Measurements from ENCODE around the gene NFYA.
A peak's percentile ranks its signal among the peaks of the same experiment; 100 is the strongest.
"Not testable (repeated sequence)": the region's sequence is repeated elsewhere in the genome, so short reads cannot be mapped to it uniquely, and the experiment has no call there.

The NFYA gene

GRCh38 chr6:41073968-41074691, 1.4 kb downstream of the NFYA start:
- no peak for DNase-seq

- DNase-seq: no peak
These were observed 2.1 kb downstream of the NFYA start for GRCh38 chr6:41074692-41075436.

GRCh38 chr6:41075651-41076626, 3.2 kb downstream of the NFYA start:
- DNase-seq: no peak

- DNase-seq: no peak
These were observed 4.8 kb downstream of the NFYA start for GRCh38 chr6:41077536-41077935.

GRCh38 chr6:41078101-41078500, 5.3 kb downstream of the NFYA start:
- DNase-seq: no peak

- no peak for DNase-seq
These were observed 6.3 kb downstream of the NFYA start for GRCh38 chr6:41079080-41079479.

- DNase-seq: no peak
These were observed 7.8 kb downstream of the NFYA start for GRCh38 chr6:41080621-41081020.

- DNase-seq: no peak
These were observed 10.3 kb downstream of the NFYA start for GRCh38 chr6:41083072-41083471.

- no peak for DNase-seq
These were observed 12.4 kb downstream of the NFYA start for GRCh38 chr6:41085182-41085581.

- no peak for DNase-seq
These were observed 15.7 kb downstream of the NFYA start for GRCh38 chr6:41088451-41088850.

- DNase-seq: no peak
These were observed 18.3 kb downstream of the NFYA start for GRCh38 chr6:41090841-41091761.

GRCh38 chr6:41092421-41093140, 19.8 kb downstream of the NFYA start:
- DNase-seq: no peak

GRCh38 chr6:41093729-41094128, 21.0 kb downstream of the NFYA start:
- DNase-seq: no peak

- DNase-seq: no peak
These were observed 24.8 kb downstream of the NFYA start for GRCh38 chr6:41097467-41098090.

- no peak for DNase-seq
These were observed 25.6 kb downstream of the NFYA start for GRCh38 chr6:41098366-41098765.

- peak in 1 of 2 donors; percentile 11 for DNase-seq
These were observed 28.1 kb downstream of the NFYA start for GRCh38 chr6:41100871-41101287.

GRCh38 chr6:41103847-41104246, 31.1 kb downstream of the NFYA start:
- no peak for DNase-seq

GRCh38 chr6:41111017-41111416, 38.2 kb downstream of the NFYA start:
- DNase-seq: no peak

GRCh38 chr6:41115027-41115426, 42.3 kb downstream of the NFYA start:
- DNase-seq: not testable (repeated sequence)

- no peak for DNase-seq
These were observed 46.7 kb downstream of the NFYA start for GRCh38 chr6:41119508-41119907.

- no peak for DNase-seq
These were observed 47.3 kb downstream of the NFYA start for GRCh38 chr6:41120058-41120457.

Data from activated CD4-positive, alpha-beta T cell treated with anti-CD3 and anti-CD28 coated beads for 4 hours (primary cell).